Measurements from ENCODE around the gene IKZF5.
A peak's percentile ranks its signal among the peaks of the same experiment; 100 is the strongest.

IKZF5 gene, protein sequence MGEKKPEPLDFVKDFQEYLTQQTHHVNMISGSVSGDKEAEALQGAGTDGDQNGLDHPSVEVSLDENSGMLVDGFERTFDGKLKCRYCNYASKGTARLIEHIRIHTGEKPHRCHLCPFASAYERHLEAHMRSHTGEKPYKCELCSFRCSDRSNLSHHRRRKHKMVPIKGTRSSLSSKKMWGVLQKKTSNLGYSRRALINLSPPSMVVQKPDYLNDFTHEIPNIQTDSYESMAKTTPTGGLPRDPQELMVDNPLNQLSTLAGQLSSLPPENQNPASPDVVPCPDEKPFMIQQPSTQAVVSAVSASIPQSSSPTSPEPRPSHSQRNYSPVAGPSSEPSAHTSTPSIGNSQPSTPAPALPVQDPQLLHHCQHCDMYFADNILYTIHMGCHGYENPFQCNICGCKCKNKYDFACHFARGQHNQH

DNA sequence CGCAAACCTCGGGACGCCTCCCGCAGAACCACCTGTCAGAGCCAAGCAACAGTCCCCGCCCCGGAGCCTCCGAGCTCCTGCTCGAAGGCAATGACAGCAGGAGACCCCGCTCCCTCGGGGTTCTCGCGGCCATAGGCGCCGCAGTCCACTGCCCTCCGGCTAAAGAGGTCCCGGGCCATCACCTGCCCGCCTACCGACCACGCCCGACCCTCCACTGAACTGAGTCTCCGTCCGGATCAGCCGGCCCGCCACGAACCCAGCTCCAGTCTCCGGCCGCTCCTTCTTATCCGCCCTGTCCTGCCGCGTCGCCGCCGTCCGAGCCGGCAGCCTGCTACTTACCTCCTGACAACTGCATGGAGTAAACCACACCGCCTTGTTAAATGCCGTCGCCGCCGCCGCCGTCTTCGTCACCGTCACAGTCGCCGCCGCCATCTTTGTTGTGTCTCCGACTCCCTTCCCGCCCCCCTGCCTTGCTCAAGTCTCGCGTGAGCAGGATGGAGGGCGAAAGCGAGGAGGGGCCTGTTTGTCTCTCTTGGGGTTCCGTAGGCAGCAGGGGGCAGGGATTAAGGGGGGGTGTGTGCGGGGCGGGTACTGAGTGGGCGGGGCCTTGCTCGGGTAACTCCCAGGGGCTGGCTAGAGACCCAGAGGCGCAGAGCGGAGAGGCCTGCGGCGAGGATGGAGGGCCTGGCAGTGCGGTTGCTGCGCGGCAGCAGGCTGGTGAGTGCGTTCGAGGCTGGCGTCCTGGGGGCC is at the start of gene IKZF5, which contains the start of gene ACADSB:
Gene IKZF5 (minus strand): TSS at position 441 of the 750 bp plus-strand sequence. CDS start 10,170 bp downstream, outside the sequence.
Gene ACADSB (plus strand): TSS at position 652 of the 750 bp plus-strand sequence. CDS start 24 bp downstream, at position 676.
- peak; percentile 84 for DNase-seq

DNA sequence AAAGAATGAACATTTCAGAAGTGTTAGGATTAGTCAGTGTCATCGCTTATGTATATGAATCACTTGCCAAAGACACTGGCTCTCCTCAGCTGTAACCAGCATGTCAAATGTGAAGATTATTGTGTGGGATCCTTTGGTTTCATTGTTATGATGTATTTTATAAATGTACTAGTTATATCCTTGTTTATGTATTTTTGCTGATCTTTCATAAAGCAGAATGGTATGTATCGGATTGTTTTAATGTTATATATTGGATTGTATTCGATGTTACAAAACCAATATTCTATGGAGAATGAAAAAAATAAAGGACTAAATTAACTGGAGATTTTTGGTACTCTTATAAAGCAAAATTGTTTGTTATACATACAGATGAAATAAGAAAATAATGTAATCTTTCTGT is 49.4 kb upstream of the IKZF5 start:
- DNase-seq = no peak

DNA sequence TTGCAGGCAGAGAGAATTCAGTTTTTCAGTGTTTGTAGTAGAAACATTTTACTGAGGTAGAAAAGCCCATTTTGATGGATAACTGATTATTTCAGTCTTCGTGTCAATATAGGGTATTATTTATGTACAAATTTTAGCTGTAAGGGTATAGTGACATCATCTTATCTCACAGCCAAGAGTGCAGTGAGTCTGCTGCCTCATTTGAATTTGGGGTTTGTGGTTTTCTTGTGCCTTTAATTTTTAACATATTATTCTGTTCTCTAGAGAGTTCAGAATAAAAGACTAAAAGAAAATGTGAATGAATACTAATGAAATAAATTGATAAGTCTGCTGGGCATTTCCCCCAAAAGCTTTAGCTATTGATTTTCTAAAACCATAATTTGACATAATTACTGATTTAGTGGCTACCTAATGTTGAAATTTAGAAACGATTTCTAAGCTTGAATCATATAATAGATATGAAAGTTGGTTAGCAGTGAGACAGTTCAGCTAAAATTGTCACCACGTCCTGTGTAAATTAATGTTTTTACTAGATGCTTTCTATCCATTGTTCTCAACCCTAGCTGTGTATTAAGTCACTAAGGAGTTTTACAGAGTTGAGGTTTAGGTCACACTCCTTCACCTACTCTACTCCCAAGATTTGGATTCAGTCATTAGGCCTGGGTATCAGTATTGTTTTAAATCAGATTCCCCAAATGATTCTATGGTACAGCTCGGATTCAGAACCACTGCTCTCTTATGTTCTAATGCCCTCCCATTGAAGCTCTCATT is 37.6 kb upstream of the IKZF5 start:
- no peak for DNase-seq

DNA sequence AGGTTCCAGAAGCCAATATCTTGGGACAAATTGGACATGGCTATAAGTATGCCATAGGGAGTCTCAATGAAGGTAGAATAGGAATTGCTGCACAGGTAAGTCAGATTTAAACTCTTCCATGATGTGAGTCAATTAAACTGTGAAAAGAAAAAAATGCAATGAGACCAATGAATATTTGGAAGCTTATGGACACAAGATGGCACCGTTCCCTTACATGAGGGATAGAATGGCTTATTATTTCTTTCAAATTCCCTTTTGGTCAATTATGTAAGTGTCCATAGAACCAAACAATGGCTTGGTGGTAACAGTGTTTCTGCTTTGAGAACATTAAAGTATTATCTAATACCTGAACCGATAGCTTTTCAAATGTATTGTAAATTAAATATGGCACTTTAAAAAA is 35.8 kb upstream of the IKZF5 start:
- DNase-seq = peak; percentile 53

DNA sequence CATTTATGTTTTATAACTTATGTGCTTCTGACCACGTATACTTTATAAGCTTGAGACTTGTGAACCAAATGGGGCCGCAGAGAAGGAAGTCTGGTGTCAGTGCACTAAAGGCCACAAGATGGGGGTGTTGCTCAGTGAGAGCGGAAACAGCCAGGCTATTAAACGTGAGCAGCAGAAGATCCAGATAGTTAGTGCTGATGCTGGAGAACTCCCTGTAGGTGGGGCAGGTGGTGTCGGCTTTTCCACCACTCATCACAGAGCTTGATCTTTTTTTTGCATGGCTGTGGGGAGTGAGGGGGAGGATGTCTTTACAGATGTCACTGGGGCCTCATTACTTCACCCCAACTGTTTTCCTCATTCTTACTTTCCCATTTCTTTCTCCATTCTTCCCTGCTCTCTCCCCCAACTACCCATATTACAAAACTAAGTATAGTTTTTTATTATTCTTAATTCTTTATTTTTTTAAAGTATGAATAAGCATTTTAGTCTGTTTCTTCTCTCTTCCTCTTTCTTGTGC is 34.9 kb upstream of the IKZF5 start:
- peak; percentile 71 for DNase-seq

DNA sequence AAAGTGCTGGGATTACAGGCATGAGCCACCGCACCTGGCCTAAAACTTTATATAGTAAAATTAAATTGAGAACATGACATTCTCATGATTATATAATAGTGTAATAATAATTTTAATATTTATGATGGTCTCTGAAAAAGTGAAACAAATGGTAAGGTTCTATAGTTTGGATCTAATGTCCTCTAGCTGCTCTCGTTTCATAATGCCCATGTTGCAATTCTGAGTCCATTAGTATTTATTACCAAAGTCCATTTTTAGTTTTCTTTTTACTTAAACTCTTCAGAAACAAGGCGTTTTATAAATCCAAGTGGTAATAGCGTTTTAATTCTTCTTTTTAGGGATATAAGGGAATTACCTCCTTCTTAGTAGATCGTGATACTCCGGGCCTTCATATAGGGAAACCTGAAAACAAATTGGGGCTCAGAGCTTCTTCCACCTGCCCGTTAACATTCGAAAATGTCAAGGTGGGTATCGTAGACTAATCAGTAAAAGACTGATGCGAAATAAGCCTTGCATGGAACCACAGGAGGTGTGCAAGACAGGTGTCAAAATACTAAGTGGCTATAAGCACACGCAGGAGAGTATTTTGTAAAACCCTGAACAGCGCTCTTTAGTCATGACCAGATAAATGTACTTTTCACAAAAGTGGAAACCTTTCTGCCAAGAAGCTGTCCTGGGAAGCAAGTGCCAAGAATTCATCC is 34.3 kb upstream of the IKZF5 start:
- DNase-seq = no peak

GRCh38 chr10:123039632-123039930 is 31.0 kb upstream of the IKZF5 start:
- DNase-seq = no peak

DNA sequence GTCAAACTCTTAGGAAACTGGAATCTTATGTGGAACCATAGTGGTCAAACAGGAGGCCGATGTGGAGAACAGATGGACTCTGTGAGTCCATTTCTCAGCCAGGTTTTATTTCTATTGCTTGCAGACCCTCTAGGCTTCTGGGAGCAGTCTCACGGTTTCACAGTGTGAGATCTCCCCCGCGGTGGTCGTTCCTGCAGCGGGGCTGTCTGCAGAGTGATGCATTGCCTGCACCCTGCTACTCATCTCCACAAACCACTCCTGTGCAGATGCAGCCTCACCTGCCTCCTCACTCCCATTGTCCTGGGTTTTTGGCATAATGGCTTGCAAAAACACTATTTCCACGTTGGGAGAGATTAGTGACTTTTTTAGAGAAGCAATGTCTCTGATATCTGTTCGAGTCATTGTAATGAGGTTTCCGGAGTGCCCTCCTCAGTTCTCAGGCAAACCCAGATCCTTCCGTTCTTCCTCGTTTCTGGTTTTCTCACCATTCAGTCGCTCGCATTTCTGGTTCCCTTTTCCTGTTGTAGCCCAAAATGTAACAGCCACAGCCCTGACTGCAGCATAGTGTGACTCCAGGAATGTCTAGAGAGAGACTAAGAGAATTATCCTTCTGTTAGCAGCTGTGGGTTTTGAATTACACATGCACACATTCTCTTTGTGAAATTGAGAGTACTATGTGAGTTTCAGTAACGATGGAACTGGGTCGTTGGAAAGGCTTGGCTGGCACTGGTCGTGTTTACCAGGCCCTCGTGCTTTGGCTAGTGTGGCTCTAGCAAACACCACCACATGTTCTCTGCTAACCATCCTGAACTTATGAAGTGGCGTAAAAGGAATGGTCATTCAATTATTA is 30.4 kb upstream of the IKZF5 start:
- DNase-seq = no peak

- no peak for DNase-seq
Measured at GRCh38 chr10:123035467-123036086, 27.0 kb upstream of the IKZF5 start.

DNA sequence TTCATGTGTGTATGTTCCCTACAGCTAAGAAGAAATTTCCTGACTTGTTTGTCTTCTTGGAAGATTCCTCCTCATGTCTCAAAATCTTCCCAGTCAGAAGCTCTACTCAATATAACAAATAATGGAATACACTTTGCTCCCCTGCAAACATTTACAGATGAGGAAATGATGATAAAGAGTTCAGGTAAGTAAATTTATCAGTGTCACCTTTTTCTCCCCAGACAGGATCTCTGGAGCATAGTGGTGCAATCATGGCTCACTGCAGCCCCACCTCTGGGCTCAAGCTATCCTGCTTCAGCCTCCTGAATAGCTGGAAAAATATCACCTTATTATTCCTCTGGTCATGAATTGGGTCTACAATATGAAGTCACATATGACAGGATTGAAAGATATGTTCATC is 25.7 kb upstream of the IKZF5 start:
- DNase-seq = no peak

DNA sequence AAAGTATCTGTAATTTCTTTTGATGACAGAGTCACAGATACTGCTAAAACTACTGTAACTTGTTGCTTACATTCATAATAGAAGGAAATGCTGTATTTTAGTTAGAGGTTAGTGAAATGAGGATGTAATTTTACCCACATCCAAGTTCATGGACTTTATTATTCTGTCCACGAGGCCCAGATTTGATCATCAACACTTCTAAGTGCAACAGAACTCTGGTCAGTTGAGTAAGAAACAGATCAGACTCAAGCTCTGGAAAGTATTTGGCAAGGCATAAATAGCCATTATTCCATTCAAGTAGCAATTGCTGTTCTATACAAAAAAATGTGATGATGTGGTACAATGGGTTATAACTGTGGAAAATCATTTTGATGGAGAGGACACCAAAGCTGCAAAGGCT is 22.5 kb upstream of the IKZF5 start:
- no peak for DNase-seq

GRCh38 chr10:123027861-123028260 is 19.3 kb upstream of the IKZF5 start:
- DNase-seq = no peak

- DNase-seq = no peak
Measured at GRCh38 chr10:123026302-123026701, 17.7 kb upstream of the IKZF5 start.

DNA sequence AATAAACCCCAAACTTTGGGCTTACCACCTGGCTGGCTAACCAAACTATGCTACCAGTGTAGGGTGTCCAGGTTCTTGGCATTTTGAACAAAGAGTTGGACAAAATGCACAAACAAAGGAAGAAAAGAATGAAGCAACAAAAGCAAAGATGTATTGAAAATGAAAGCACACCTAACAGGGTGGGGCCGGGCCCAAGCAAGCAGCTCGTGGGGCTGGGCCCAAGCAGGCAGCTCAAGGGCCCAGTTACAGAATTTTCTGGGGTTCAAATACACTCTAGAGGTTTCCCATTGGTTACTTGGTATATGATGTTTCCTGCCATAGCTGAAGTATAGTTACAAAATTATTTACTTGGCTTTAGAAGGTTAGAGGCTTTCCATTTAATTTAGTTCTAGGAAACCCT is 15.9 kb upstream of the IKZF5 start:
- no peak for DNase-seq

GRCh38 chr10:123021517-123021916 is 12.9 kb upstream of the IKZF5 start:
- DNase-seq = no peak

DNA sequence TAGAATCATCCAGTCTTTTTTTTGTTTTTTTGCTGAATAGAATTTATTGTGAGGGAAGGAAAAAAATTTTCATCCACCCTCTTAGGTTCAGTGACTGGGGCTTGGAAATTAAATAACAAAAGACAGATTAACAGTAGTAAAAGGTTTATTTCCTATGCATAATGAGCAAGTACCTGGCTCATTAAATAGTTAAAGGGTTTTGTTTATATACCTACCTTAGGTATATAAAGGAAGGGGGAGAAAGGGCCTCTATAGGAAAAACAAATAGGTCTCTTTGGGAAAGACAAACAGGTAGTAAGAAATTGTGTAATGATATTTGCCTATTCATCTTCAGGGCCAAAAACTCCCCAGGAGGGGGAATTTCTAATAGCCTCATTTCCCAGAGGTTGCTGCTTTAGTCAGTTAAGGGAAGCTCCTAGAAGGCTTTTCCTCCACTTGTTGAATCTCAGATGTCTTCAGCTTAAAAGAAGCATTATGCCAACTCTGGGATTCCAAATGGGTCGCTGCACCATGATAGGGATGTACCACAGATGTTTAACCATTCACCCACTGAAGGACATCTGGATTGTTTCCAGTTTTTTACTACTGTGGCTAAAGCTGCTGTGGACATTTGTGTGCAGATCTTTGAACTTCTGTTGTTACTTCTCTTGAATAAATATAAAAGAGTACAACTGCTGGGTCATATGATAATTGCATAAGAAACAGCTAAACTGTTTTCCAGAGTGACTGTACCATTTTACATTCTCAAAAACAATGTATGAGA is 11.5 kb upstream of the IKZF5 start:
- peak; percentile 12 for DNase-seq

DNA sequence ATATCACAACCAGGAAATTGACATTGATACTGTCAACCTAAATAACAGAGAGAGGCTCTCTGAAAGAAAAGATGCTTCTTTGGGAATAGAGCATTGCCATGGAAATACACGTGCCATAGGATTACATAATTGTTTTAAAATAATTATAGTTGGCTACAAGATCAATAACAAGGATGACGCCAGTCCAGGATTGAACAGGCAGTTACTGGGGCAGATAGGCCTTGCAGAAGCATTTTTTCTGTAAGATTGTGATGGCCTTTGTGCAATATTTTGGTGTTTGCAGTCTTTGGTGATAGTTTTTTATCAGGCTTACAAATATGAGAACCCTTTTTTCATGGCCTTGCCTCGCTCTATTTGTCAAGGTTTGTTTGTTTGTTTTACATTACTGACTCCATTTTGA is 10.7 kb upstream of the IKZF5 start:
- no peak for DNase-seq

DNA sequence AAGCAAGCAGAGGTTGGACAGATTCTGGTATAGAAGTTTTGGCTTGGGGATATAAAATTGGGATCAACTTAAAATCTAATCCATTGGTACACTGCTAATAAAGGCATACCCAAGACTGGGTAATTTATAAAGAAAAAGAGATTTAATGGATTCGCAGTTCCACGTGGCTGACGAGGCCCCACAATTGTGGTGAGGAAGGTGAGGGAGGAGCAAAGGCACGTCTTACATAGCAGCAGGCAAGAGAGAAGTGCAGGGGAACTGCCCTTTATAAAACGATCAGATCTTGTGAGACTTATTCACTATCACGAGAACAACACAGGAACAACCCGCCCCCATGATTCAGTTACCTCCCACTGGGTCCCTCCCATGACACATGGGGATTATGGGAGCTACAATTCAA is 9.9 kb upstream of the IKZF5 start:
- DNase-seq = no peak

DNA sequence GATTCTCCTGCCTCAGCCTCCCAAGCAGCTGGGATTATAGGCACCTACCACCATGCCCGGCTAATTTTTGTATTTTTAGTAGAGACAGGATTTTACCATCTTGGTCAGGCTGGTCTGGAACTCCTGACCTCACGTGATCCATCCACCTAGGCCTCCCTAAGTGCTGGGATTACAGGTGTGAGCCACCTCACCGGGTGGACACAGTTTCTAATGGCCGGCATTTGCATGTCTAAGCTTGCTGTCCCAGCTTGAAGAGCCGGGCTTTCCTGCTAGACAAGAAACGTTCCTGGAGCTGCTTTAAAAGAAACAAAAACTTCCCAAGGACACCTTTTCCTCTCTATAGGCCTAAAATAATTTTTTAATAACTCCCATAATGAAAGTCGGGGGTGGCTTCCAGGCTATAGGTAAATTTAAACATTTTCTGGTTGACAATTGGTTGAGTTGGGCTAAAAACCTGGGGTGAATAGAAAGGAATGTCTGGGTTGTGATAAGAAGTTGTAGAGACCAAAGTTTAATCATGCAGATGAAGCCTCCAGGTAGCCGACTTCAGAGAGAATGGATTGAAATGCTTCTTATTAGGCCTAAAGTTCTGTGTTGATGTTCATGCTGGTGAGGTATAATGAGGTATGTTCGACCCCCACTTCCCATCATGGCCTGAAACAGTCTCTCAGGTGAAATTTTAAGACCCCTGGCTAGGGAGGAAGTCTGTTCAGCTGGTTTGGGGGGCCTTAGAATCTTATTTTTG is 9.0 kb upstream of the IKZF5 start:
- no peak for DNase-seq

- DNase-seq = no peak
Measured at GRCh38 chr10:123016228-123016627, 7.6 kb upstream of the IKZF5 start.
